Endometrial microvascular endothelial cells (primary cell): Measurements from ENCODE around the gene AACS. TPM values are rescaled to one million over a fixed set of nuclear protein-coding genes. Genes with fewer than 3 reads are reported as not detected.

ENCODE experiments used
- in situ Hi-C: cut with HindIII; loops from 2 replicates; pipeline ENCODE4 v1.10.0; 2017; ENCODE audit warnings: low sequenced_read_pairs, low pct_unique_long_range_greater_than_20kb; ENCODE audit errors: inconsistent ontology term
- total RNA-seq: library from RNA; depleted of rRNA; stranded (reverse); fragments of >200 nt; gene quantifications from one replicate; pipeline ENCODE4 v1.2.3, GENCODE V29; 2015; ENCODE audit errors: inconsistent ontology term

The AACS gene
- total RNA-seq, 1 donor from 2014 or later, result 23.0 TPM

DNA sequence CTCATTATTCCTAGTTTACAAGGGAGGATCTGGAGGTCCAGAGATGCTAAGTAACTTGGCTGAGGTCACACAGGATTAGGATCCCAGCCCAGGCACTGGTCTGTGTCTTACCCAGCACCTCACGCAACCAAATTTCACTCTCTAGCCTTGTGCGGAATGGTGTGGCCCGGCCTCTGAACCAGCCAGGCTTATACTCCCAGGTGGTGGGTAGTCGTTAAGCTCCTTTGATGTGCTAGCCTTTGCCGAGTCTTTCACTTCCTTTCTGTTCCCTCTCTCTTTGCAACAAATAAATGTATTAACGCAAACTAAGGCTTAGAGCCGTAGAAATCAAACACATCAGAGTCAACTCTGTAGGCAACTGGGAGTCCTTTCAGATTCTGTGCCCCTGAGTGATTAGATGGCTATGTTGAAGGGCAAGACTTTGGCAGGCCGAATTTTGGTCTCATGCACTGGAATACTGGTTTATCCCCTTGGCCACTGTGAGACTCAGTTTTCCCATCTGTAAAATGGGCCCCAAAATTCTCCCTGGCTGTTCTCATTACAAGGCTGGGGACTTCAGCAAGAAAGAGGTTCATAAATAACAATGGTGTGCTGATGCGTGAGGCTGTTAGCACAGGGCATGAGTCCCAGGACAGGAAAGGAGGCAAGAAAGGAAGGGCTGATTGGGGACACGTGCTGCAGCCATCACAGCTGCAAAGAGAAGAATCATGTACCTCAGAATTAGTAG, 126.3 kb downstream of the AACS start:
- in situ Hi-C loops, result no loop called here

DNA sequence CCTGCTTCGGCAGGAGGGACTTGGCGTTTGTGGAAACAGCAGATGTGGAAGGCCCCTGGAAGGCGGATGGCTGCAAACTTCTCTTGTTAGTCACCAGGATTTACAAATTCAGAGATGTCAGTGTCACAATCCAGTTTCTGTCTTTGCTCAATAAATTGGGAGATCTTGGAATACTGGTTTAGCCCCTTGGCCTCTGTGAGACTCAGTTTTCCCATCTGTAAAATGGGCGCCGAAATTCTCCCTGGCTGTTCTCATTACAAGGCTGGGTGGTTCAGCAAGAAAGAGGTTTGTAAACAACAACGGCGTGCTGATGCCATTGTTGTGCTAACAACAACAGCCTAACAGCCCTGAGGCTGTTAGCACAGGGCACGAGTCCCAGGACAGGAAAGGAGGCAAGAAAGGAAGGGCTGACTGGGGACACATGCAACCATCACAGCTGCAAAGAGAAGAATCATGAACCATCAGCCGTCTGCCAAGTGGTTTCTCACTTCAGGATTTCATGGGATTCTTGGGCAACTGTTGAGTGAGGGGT, 127.5 kb downstream of the AACS start:
- in situ Hi-C loops, result no loop called here

Other genes starting within 250 kb of the AACS start
- 67.9 TPM for gene SCARB1, start 201.6 kb upstream of the AACS start, total RNA-seq
- 1,415 TPM for gene UBC, start 150.8 kb upstream of the AACS start, total RNA-seq
- gene DHX37, start 76.3 kb upstream of the AACS start, total RNA-seq, result 19.9 TPM
- 7.3 TPM for gene BRI3BP, start 71.8 kb upstream of the AACS start, total RNA-seq
- 0.19 TPM for gene TMEM132B, start 121.0 kb downstream of the AACS start, total RNA-seq